ENCODE data around the gene SYT5.

The SYT5 gene

GRCh38 chr19:55134736-55135135, 45.4 kb downstream of the SYT5 start:
- no peak for TF ChIP-seq CTCF (IDR thresholded peaks at IDR 0.05)
- no peak for TF ChIP-seq ZFX (IDR thresholded peaks at IDR 0.05; ENCODE audit: borderline replicate concordance)
- H3K27ac ChIP-seq, result no peak overlapping the region

- TF ChIP-seq ZFX (IDR thresholded peaks at IDR 0.05; ENCODE audit: borderline replicate concordance) (no peak), CTCF (IDR thresholded peaks at IDR 0.05) (no peak)
- H3K27ac ChIP-seq, result no peak overlapping the region
Observed at GRCh38 chr19:55133639-55134444, 46.2 kb downstream of the SYT5 start.

DNA sequence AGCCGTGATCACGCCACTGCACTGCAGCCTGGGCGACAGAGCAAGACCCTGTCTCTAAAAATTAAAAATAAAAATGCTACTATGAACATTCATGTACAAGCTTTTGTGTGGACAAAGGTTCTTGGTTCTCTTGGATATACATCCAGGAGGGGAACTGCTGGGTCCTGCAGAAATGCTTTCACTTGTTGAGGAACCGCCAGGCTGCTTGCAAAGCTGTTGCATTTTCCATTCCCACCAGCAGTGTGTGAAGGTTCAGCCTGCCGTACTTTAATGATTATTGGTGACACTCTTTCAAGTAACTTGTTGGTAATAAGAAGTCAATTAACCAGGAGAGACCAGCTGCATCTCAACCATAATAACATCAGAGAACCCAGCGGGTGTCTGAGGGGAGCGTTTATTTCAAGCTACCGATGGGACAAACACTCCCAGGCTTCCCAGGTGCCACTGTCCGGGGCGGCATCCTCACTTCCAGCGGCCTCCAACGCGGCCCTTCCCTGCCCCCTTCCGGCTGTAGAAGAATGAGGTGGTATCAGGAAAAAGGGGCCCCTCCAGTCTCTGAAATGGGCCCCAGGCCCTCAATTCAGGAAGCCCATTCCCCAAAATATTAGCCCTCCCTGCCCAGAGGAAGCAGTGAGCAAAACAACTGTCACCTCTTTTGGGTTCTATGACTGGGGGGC, 47.5 kb downstream of the SYT5 start:
- no peak overlapping the region for H3K27ac ChIP-seq
- no peak for TF ChIP-seq CTCF (IDR thresholded peaks at IDR 0.05)
- TF ChIP-seq ZFX (IDR thresholded peaks at IDR 0.05; ENCODE audit: borderline replicate concordance), result no peak

- no peak for TF ChIP-seq CTCF (IDR thresholded peaks at IDR 0.05)
- TF ChIP-seq ZFX (IDR thresholded peaks at IDR 0.05; ENCODE audit: borderline replicate concordance), result no peak
- H3K27ac ChIP-seq, result no peak overlapping the region
Observed at GRCh38 chr19:55131421-55131820, 48.7 kb downstream of the SYT5 start.

Measured in 22Rv1 (cell line).